Vein endothelial cell (primary cell): Measurements from ENCODE around the gene SLC1A1. TPM values are rescaled to one million over a fixed set of nuclear protein-coding genes. Genes with fewer than 3 reads are reported as not detected.

Source experiments
- total RNA-seq: library from RNA; depleted of rRNA; stranded (reverse); fragments of >200 nt; gene quantifications from 2 replicates; pipeline ENCODE4 v1.2.3, GENCODE V29; 2012

The SLC1A1 gene
- total RNA-seq = 20.2 and 24.5 TPM in 2 replicates

GRCh38 chr9:4489919-4490704 is at the start of gene SLC1A1:
SLC1A1 (plus strand) TSS chr9:4490468; CDS start chr9:4490680, 212 bp downstream.

Other genes starting within 250 kb of the SLC1A1 start
- gene GLIS3, start 190.4 kb upstream of the SLC1A1 start, total RNA-seq = 8.6 and 15.4 TPM in 2 replicates
- 8.8 and 9.5 TPM in 2 replicates for gene PLPP6, start 171.8 kb downstream of the SLC1A1 start, total RNA-seq
- gene SPATA6L, start 176.0 kb downstream of the SLC1A1 start, total RNA-seq = 2.6 and 3.1 TPM in 2 replicates
- 8.5 and 10.6 TPM in 2 replicates for gene CDC37L1, start 189.1 kb downstream of the SLC1A1 start, total RNA-seq